T-cell (primary cell): ENCODE data around the gene TMA7B. TPM values are rescaled to one million over a fixed set of nuclear protein-coding genes. Genes with fewer than 3 reads are reported as not detected.
"Not testable (repeated sequence)": the region's sequence is repeated elsewhere in the genome, so short reads cannot be mapped to it uniquely, and the experiment has no call there.

Source experiments
- ATAC-seq, 4 experiments: fragments of 200-7000 bp in 3 of 4; fragments of 150-1000 bp in 1 of 4; cut with Tn5 transposase; replicated peaks in 1 of 4; 1 replicate in 3 of 4; 2 replicates in 1 of 4; pipeline ENCODE4 v1.10.0; 2021; ENCODE audit warnings: moderate library complexity in 3 of 4, mild to moderate bottlenecking in 2 of 4, moderate number of reproducible peaks in 1 of 4
- CTCF ChIA-PET, 2 donors: fragments of 300-600 bp; sonication (Branson Sonifier 250); formaldehyde crosslinking; loops; one replicate each; lab custom pipeline; 2022; ENCODE audit warnings: antibody characterized with exemption in 2 of 2; lab: Charles Lee
- POLR2A ChIA-PET, 2 donors: fragments of 300-600 bp; sonication (Branson Sonifier 250); formaldehyde crosslinking; loops; one replicate each; lab custom pipeline; 2022; ENCODE audit warnings: antibody characterized with exemption in 2 of 2; lab: Charles Lee
- DNase-seq, 35 experiments: peaks; one replicate each; pipeline versions ENCODE4 v3.0.0 to v3.0.0-alpha.2; 2013 to 2023
- H3K27ac ChIP-seq: one replicate; pipeline ENCODE4 v1.5.1; 2013; ENCODE audit warnings: low read length
- H3K27me3 ChIP-seq, 2 experiments: replicated peaks in 1 of 2; 1 replicate in 1 of 2; 2 replicates in 1 of 2; pipeline versions ENCODE4 v1.6.1 to v1.7.0; 2013; ENCODE audit warnings: low read length in 1 of 2, mixed read lengths in 1 of 2; ENCODE audit not compliant: control insufficient read depth in 2 of 2, insufficient read depth in 2 of 2; ENCODE audit errors: extremely low read depth in 1 of 2
- H3K36me3 ChIP-seq, 2 donors: 1 replicate in 1 of 2; 2 replicates in 1 of 2; pipeline versions ENCODE4 v1.6.1 to v1.7.0; 2013; ENCODE audit warnings: low read length in 1 of 2; ENCODE audit not compliant: control insufficient read depth in 2 of 2, insufficient read depth in 1 of 2; ENCODE audit errors: extremely low read depth in 1 of 2
- H3K4me1 ChIP-seq, 2 experiments: 1 replicate in 1 of 2; 2 replicates in 1 of 2; pipeline versions ENCODE4 v1.6.1 to v1.7.0; 2013; ENCODE audit warnings: low read length in 2 of 2, mixed read lengths in 1 of 2; ENCODE audit not compliant: insufficient read depth in 2 of 2, control insufficient read depth in 1 of 2; ENCODE audit errors: extremely low read depth in 1 of 2
- H3K4me3 ChIP-seq, 2 donors: 1 replicate in 1 of 2; 2 replicates in 1 of 2; pipeline versions ENCODE4 v1.5.1 to v1.7.0; 2013; ENCODE audit warnings: mild to moderate bottlenecking in 2 of 2, low read length in 1 of 2, moderate library complexity in 1 of 2; ENCODE audit not compliant: control insufficient read depth in 1 of 2; ENCODE audit errors: extremely low read depth in 1 of 2
- H3K9me3 ChIP-seq: 2 replicates; pipeline ENCODE4 v1.7.0; 2013
- H3K27ac Mint-ChIP-seq, 2 donors: one replicate each; pipeline ENCODE4 v1.8.0; 2020 to 2021; ENCODE audit warnings: mild to moderate bottlenecking in 2 of 2, mixed read lengths in 2 of 2
- H3K27me3 Mint-ChIP-seq, 2 donors: one replicate each; pipeline ENCODE4 v1.8.0; 2021 to 2022; ENCODE audit warnings: mixed read lengths in 2 of 2
- H3K36me3 Mint-ChIP-seq: one replicate; pipeline ENCODE4 v1.8.0; 2021; ENCODE audit warnings: mixed read lengths
- H3K4me1 Mint-ChIP-seq, 3 donors: one replicate each; pipeline ENCODE4 v1.8.0; 2020 to 2022; ENCODE audit warnings: mixed read lengths in 3 of 3, mild to moderate bottlenecking in 1 of 3
- H3K4me3 Mint-ChIP-seq, 3 donors: one replicate each; pipeline ENCODE4 v1.8.0; 2020 to 2022; ENCODE audit warnings: mild to moderate bottlenecking in 3 of 3, mixed read lengths in 3 of 3, moderate library complexity in 3 of 3
- H3K9me3 Mint-ChIP-seq, 3 donors: one replicate each; pipeline ENCODE4 v1.8.0; 2020 to 2022; ENCODE audit warnings: mixed read lengths in 3 of 3
- whole genome bisulfite sequencing: methylation state at CpG from one replicate; pipeline ENCODE4 v1.1.5; 2013; ENCODE audit warnings: missing lambda C conversion rate; ENCODE audit not compliant: insufficient coverage; 5-methylcytosine and 5-hydroxymethylcytosine counted together
- total RNA-seq, 35 experiments: library from RNA in 6 of 35; stranded (reverse) in 6 of 35; fragments of 120-200 nt in 1 of 35; gene quantifications; one replicate each; pipeline versions ENCODE4 v1.2.1 to v1.2.4 and lab custom pipeline; 2013 to 2026

The TMA7B gene
- total RNA-seq, 5 donors from 2014 or later (not counting 1 experiment from before 2014, with no cell fraction given) = 7.8 to 18.9 (median 9.0) TPM

- ChIA-PET CTCF (no interaction called here), POLR2A (no interaction called here)
- Mint-ChIP-seq H3K36me3 (no peaks in the 10 kb centered on the region), H3K27me3 (peaks cover 6 to 20% of the 10 kb centered on the region in 2 donors), H3K4me1 (peaks cover 15 to 16% (median 16%) of the 10 kb centered on the region in 3 donors), H3K4me3 (no peak overlapping the region), H3K9me3 (no peaks in the 10 kb centered on the region), H3K27ac (no peak overlapping the region)
- 80% methylated on average over 1 of the region's 3 CpGs for WGBS
- Histone ChIP-seq H3K27ac (no peak overlapping the region), H3K36me3 (no peaks in the 10 kb centered on the region), H3K9me3 (no peaks in the 10 kb centered on the region), H3K4me3 (no peak overlapping the region), H3K27me3 (peaks cover 0 to 27% of the 10 kb centered on the region in 2 experiments), H3K4me1 (peaks cover 0 to 17% of the 10 kb centered on the region in 2 experiments)
- ATAC-seq (no peak), DNase-seq (no peak)
Measured at GRCh38 chr22:39990686-39991085, 30.5 kb downstream of the TMA7B start.

- Histone ChIP-seq H3K4me1 (peaks cover 0 to 13% of the 10 kb centered on the region in 2 experiments), H3K27me3 (peaks cover 0 to 32% of the 10 kb centered on the region in 2 experiments), H3K36me3 (no peaks in the 10 kb centered on the region), H3K9me3 (no peaks in the 10 kb centered on the region), H3K27ac (no peak overlapping the region), H3K4me3 (no peak overlapping the region)
- DNase-seq (no peak), ATAC-seq (no peak)
- ChIA-PET POLR2A (interaction anchor here in 1 of 2 donors (0.8 kb wide), 1 partner anchor 592 kb away, joined by 3 read pairs; no protein-coding TSS in a partner anchor), CTCF (interaction anchor here in 1 of 2 donors (1.1 kb wide), 1 partner anchor 14 kb away, joined by 4 read pairs; no protein-coding TSS in a partner anchor)
- H3K27me3 Mint-ChIP-seq = peaks cover 6 to 25% of the 10 kb centered on the region in 2 donors
- H3K4me3 Mint-ChIP-seq = no peak overlapping the region
- H3K27ac Mint-ChIP-seq = no peak overlapping the region
- WGBS = no CpG with 5 or more reads among the region's 9 CpGs
- no peaks in the 10 kb centered on the region for H3K36me3 Mint-ChIP-seq
- H3K4me1 Mint-ChIP-seq = peaks cover 10 to 16% (median 12%) of the 10 kb centered on the region in 3 donors
- H3K9me3 Mint-ChIP-seq = no peaks in the 10 kb centered on the region
Measured at GRCh38 chr22:39991159-39991860, 31.1 kb downstream of the TMA7B start.

DNA sequence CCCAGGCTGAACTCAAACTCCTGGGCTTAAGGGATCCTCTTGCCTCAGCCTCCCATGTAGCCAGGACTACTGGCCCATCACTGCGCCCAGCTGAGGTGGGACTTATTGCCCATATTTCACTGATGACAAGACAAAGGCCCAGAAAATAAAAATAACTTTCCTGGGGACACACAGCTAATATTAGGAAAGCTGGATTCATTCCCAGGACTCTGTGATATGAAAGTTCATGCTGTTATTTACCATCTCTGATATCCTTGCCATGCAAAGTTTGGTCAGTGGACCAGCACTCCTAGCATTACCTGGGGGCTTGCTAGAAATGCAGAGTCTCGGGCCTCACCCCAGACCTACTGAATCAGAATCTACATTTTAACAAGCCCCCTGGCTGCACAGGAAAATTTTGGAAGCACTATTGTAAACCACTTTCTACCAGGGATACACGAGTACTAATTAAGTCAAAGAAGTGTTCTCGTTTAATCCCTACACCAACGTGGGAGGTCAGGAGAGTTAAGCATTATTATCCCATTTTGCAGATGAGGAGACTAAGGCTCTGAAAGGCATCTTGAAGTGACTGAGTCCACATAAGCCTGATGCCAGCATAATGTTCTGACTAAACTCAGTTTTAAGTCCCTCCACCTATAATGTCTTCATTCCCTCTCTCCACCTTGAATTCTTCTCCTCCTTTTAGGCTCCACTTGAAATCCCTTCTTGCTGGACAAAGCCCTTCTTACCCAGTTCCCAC, 32.1 kb downstream of the TMA7B start:
- Histone ChIP-seq H3K4me1 (peaks cover 0 to 13% of the 10 kb centered on the region in 2 experiments), H3K36me3 (no peaks in the 10 kb centered on the region), H3K9me3 (no peaks in the 10 kb centered on the region), H3K27ac (no peak overlapping the region), H3K27me3 (peaks cover 0 to 37% of the 10 kb centered on the region in 2 experiments), H3K4me3 (no peak overlapping the region)
- Mint-ChIP-seq H3K4me1 (peaks cover 7 to 14% (median 11%) of the 10 kb centered on the region in 3 donors), H3K36me3 (no peaks in the 10 kb centered on the region), H3K27ac (no peak overlapping the region), H3K9me3 (no peaks in the 10 kb centered on the region), H3K27me3 (peaks cover 9 to 34% of the 10 kb centered on the region in 2 donors), H3K4me3 (no peak overlapping the region)
- ChIA-PET POLR2A (interaction anchor here in 1 of 2 donors (0.6 kb wide), 1 partner anchor 820 kb away, joined by 5 read pairs; no protein-coding TSS in a partner anchor), CTCF (interaction anchor here in 1 of 2 donors (1.1 kb wide), 1 partner anchor 14 kb away, joined by 4 read pairs; no protein-coding TSS in a partner anchor)
- 74% methylated on average over 2 of the region's 5 CpGs for WGBS
- ATAC-seq (no peak), DNase-seq (no peak)

GRCh38 chr22:39992894-39993293, 32.7 kb downstream of the TMA7B start:
- H3K4me3 ChIP-seq, H3K27ac Mint-ChIP-seq, H3K36me3 ChIP-seq, ATAC-seq, H3K9me3 Mint-ChIP-seq, DNase-seq, H3K36me3 Mint-ChIP-seq, H3K9me3 ChIP-seq, H3K4me3 Mint-ChIP-seq, H3K27ac ChIP-seq, CTCF ChIA-PET: not testable (repeated sequence)
- H3K4me1 Mint-ChIP-seq = peaks cover 7 to 14% (median 11%) of the 10 kb centered on the region in 3 donors
- H3K4me1 ChIP-seq = peaks cover 0 to 13% of the 10 kb centered on the region in 2 experiments
- H3K27me3 ChIP-seq = peaks cover 0 to 43% of the 10 kb centered on the region in 2 experiments
- WGBS = 100% methylated on average over 5 of the region's 7 CpGs
- POLR2A ChIA-PET = interaction anchor here in 1 of 2 donors (0.6 kb wide), 1 partner anchor 820 kb away, joined by 5 read pairs; no protein-coding TSS in a partner anchor
- peaks cover 9 to 36% of the 10 kb centered on the region in 2 donors for H3K27me3 Mint-ChIP-seq

DNA sequence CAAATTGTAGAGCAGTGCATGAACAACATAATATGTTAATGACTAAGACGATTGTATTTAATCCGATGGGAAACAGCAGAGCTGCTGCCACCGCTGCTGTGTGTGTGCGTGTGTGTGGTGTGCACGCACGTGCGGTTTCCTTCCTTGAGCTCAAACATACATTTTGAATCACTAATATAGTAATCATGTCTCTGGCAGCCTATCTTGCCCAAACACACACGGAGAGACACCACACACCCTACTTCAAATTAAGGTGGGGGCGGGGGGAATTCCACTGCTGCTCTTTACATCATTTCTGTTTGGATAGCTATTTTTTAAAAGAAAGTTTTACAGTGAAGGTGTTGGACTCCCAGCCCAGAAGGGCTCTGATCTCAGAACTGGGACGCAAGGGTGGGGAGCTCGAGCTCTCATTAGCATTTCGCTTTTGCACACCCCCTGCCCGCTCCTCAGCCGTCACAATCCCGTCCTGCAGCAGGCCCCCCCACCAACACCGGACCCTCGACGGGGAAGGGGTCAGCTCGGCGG, 33.9 kb downstream of the TMA7B start:
- Histone ChIP-seq H3K27me3 (peaks cover 0 to 38% of the 10 kb centered on the region in 2 experiments), H3K9me3 (no peaks in the 10 kb centered on the region), H3K4me1 (peaks cover 0 to 13% of the 10 kb centered on the region in 2 experiments), H3K27ac (no peak overlapping the region), H3K36me3 (no peaks in the 10 kb centered on the region), H3K4me3 (peak overlapping the region; percentile 7 to 23)
- H3K27ac Mint-ChIP-seq = no peak overlapping the region
- ChIA-PET POLR2A (interaction anchor here (0.6 to 1.1 kb wide), 8 partner anchors 10 to 677 kb away, joined by 3 to 12 read pairs (median 4); no protein-coding TSS in a partner anchor), CTCF (interaction anchor here (0.6 to 0.8 kb wide), 4 partner anchors 20 to 999 kb away, joined by 3 to 4 read pairs (median 4); no protein-coding TSS in a partner anchor)
- ATAC-seq (peak; percentile 54 to 90 (median 60)), DNase-seq (peak in 34 of 35 experiments; percentile 19 to 87 (median 67))
- peaks cover 4 to 44% of the 10 kb centered on the region in 2 donors for H3K27me3 Mint-ChIP-seq
- peak overlapping the region; percentile 68 to 71 (median 69) for H3K4me3 Mint-ChIP-seq
- 21% methylated on average over 12 of the region's 20 CpGs for WGBS
- H3K36me3 Mint-ChIP-seq = no peaks in the 10 kb centered on the region
- no peaks in the 10 kb centered on the region for H3K9me3 Mint-ChIP-seq
- H3K4me1 Mint-ChIP-seq = peaks cover 7 to 14% (median 11%) of the 10 kb centered on the region in 3 donors
